Smooth muscle cell of the pulmonary artery (primary cell): Measurements from ENCODE around the gene EID2. TPM values are rescaled to one million over a fixed set of nuclear protein-coding genes. Genes with fewer than 3 reads are reported as not detected.

Experiments used
- total RNA-seq: library from RNA; depleted of rRNA; stranded (reverse); fragments of >200 nt; gene quantifications from 2 replicates; pipeline ENCODE4 v1.2.3, GENCODE V29; 2014

Gene EID2
- total RNA-seq: 8.4 and 11.1 TPM in 2 replicates

GRCh38 chr19:39539518-39540332, at the start of gene EID2:
EID2 (minus strand) TSS chr19:39540161; CDS start chr19:39540079, 82 bp downstream.

DNA sequence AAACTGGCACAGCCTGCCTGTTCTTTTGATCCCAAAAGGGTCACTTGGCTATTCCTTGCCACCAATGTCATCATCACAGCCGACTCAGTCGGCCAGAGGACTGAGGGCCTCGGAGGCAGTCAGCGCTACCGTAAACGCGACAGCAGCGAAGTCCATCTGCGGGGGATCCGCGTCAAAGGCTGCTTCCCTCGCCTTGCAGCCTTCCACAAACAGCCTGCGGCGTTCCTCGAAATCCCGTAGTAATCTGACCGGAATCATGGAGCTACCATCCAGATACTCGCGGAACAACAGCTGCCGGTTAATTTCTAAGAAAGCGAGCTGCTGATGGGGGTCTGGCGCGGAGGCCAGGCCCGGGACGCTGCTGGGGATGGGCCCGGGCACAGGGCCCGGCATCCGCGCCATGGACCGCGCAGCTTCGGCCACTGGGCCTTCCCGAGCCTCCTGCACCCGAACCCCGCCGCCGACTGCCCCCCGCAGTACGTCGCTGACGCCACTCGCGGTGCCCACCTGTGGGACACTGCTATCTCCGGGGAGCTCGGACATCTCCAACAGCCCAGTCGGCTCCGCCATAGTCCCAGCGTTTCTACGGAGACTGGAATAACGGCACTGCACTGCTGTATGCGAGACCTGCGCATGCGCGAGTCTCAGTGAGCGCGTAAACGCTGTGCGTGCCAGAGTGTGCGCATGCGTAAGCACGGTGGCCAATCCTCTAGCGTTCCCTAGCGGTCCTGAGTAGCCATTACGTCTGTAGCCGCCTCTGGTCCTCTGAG, 7.5 kb downstream of the EID2 start, which contains the start of gene EID2B:
EID2B (minus strand) TSS at position 620 of the 770 bp plus-strand sequence; CDS start at position 570, 50 bp downstream.

DNA sequence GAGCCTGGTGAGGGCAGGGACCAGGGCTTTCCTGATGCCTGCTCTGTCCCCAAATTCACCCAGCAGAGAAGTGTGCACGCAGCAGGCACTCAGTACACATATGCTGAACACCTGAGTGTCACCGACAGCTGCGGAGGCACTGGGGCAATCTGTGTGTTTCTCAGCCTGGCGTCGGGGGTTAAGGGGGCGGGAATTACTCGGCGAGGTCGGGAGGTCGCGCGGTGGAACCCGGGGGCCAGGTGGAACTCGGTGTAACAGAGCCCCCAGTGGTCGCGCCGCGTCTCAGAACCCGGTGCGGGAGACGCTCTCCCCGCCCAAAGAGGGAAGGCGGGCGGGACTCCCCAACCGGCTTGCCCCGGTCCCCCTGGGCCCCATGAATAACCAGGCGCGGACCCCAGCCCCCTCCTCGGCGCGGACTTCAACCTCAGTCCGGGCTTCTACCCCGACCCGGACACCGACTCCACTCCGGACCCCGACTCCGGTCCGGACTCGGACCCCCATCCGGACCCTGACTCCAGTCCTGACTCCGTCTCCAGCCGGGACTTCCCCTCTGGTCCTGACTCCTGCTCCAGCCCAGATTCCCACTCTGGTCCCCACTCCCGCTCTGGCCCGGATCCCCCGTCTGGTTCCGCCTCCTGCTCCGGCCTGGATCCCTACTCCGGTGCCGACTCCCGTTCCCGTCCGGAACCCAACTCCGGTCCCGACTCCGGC, 25.0 kb downstream of the EID2 start, which contains the start of gene SELENOV:
SELENOV (plus strand) TSS at position 300 of the 711 bp plus-strand sequence; CDS start at position 374, 74 bp downstream.

DNA sequence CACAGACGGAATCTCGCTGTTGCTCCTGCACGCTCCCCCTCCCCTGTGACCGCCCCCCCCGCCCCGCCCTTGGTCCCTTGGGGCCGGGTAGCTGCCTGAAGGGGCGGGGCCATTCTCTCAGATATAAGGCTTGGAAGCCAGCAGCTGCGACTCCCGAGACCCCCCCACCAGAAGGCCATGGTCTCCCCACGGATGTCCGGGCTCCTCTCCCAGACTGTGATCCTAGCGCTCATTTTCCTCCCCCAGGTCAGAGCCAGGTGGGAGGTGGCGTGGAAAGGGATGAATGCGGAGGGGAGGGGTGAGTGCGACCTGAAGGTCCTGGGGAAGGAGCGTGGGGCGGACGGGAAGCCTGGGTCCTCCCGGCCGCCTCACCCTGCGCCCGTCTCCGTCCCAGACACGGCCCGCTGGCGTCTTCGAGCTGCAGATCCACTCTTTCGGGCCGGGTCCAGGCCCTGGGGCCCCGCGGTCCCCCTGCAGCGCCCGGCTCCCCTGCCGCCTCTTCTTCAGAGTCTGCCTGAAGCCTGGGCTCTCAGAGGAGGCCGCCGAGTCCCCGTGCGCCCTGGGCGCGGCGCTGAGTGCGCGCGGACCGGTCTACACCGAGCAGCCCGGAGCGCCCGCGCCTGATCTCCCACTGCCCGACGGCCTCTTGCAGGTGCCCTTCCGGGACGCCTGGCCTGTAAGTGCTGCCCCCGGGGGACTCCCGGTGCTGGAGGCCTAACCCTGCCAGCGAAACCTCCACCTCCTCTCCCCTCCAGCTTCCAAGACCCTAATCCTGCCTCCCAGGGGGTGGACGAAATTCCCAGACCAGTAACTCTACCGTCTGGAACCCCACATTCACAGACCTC, 40.9 kb downstream of the EID2 start, which contains the start of gene DLL3:
DLL3 (plus strand) TSS at position 150 of the 845 bp plus-strand sequence; CDS start at position 178, 28 bp downstream.

Other genes starting within 250 kb of the EID2 start
- not detected in 2 replicates for gene IFNL1, start 243.8 kb downstream of the EID2 start, total RNA-seq
- 0.26 and 0.50 TPM in 2 replicates for gene LRFN1, start 219.3 kb downstream of the EID2 start, total RNA-seq
- 0.39 TPM in 1 of 2 replicates, not detected in the other for gene GMFG, start 204.1 kb downstream of the EID2 start, total RNA-seq
- 91.9 and 106 TPM in 2 replicates for gene SAMD4B, start 197.7 kb downstream of the EID2 start, total RNA-seq
- gene PAF1, start 149.1 kb downstream of the EID2 start, total RNA-seq: 23.2 and 26.5 TPM in 2 replicates
- gene MED29, start 148.8 kb downstream of the EID2 start, total RNA-seq: 18.0 and 24.8 TPM in 2 replicates
- 3.0 and 3.3 TPM in 2 replicates for gene ZFP36, start 133.3 kb downstream of the EID2 start, total RNA-seq
- 28.3 and 35.1 TPM in 2 replicates for gene PLEKHG2, start 127.5 kb downstream of the EID2 start, total RNA-seq
- 78.3 and 93.2 TPM in 2 replicates for gene RPS16, start 104.2 kb downstream of the EID2 start, total RNA-seq
- gene SUPT5H, start 94.6 kb downstream of the EID2 start, total RNA-seq: 63.9 and 66.3 TPM in 2 replicates
- 49.0 and 52.6 TPM in 2 replicates for gene TIMM50, start 59.3 kb downstream of the EID2 start, total RNA-seq
- 0.13 and 0.23 TPM in 2 replicates for gene DLL3, start 41.2 kb downstream of the EID2 start, total RNA-seq
- gene SELENOV, start 25.0 kb downstream of the EID2 start, total RNA-seq: not detected in 2 replicates
- gene EID2B, start 7.3 kb downstream of the EID2 start, total RNA-seq: 2.1 and 2.7 TPM in 2 replicates
- gene LGALS13, start 62.4 kb upstream of the EID2 start, total RNA-seq: not detected in 2 replicates
- not detected in 2 replicates for gene LGALS16, start 115.8 kb upstream of the EID2 start, total RNA-seq
- not detected in 2 replicates for gene LGALS14, start 164.3 kb upstream of the EID2 start, total RNA-seq
- gene CLC, start 197.9 kb upstream of the EID2 start, total RNA-seq: not detected in 2 replicates
- not detected in 2 replicates for gene LEUTX, start 238.7 kb upstream of the EID2 start, total RNA-seq